ENCODE data around the gene SIRT7. TPM values are rescaled to one million over a fixed set of nuclear protein-coding genes. Genes with fewer than 3 reads are reported as not detected.
A peak's percentile ranks its signal among the peaks of the same experiment; 100 is the strongest.

Gene SIRT7
- total RNA-seq: 32.8 TPM
- long read RNA-seq, transcript SIRT7-201 (10 exons, 1,743 nt): major isoform, 29 of 64 reads
- long read RNA-seq, partial matches to known transcripts: 8 of 64 reads
- long read RNA-seq, other reads (novel, unspliced or antisense): 22 of 64 reads

- intact Hi-C loops (cut with DNase I): no loop called here
- H3K27me3 ChIP-seq (ENCODE audit: low read depth): no peaks in the 10 kb centered on the region
- DNase-seq (peak; percentile 82), ATAC-seq (peak; percentile 82 to 87)
- H3K27ac ChIP-seq: peak within 1 kb of the TSS; percentile 82
- H3K36me3 ChIP-seq: peaks cover 73% of the 10 kb centered on the region
- H3K9me3 ChIP-seq: no peaks in the 10 kb centered on the region
- TF ChIP-seq CTCF (IDR thresholded peaks at IDR 0.05): no peak
- H3K4me3 ChIP-seq: peak within 1 kb of the TSS; percentile 93
- H3K4me1 ChIP-seq: peaks cover 48% of the 10 kb centered on the region
Measured at GRCh38 chr17:81917565-81918332, at the start of gene SIRT7. SIRT7 (minus strand) TSS chr17:81918176; CDS start chr17:81918131, 45 bp downstream.

- Histone ChIP-seq H3K27ac (peak overlapping the region; percentile 65), H3K27me3 (ENCODE audit: low read depth) (peaks cover 12% of the 10 kb centered on the region), H3K36me3 (no peaks in the 10 kb centered on the region), H3K4me1 (peaks cover 35% of the 10 kb centered on the region), H3K9me3 (no peaks in the 10 kb centered on the region), H3K4me3 (peak overlapping the region; percentile 31)
- DNase-seq: no peak
- TF ChIP-seq CTCF (IDR thresholded peaks at IDR 0.05): no peak
- intact Hi-C loops (cut with DNase I): no loop called here
- peak; percentile 2 to 13 for ATAC-seq
Measured at GRCh38 chr17:81967244-81967532, 49.2 kb upstream of the SIRT7 start.

GRCh38 chr17:81966343-81967243, 48.6 kb upstream of the SIRT7 start:
- peak overlapping the region; percentile 65 for H3K27ac ChIP-seq
- intact Hi-C loops (cut with DNase I): no loop called here

GRCh38 chr17:81964081-81964849, 46.3 kb upstream of the SIRT7 start:
- DNase-seq: no peak

More at GRCh38 chr17:81966343-81967243, 48.6 kb upstream of the SIRT7 start:
- ATAC-seq (peak; percentile 60 to 74), DNase-seq (peak; percentile 69)
- Histone ChIP-seq H3K9me3 (no peaks in the 10 kb centered on the region), H3K27me3 (ENCODE audit: low read depth) (peaks cover 18% of the 10 kb centered on the region), H3K4me3 (no peak overlapping the region), H3K36me3 (no peaks in the 10 kb centered on the region), H3K4me1 (peaks cover 35% of the 10 kb centered on the region)
- TF ChIP-seq CTCF (IDR thresholded peaks at IDR 0.05): no peak

More at GRCh38 chr17:81964081-81964849, 46.3 kb upstream of the SIRT7 start:
- Histone ChIP-seq H3K27me3 (ENCODE audit: low read depth) (peaks cover 31% of the 10 kb centered on the region), H3K27ac (no peak overlapping the region), H3K9me3 (no peaks in the 10 kb centered on the region), H3K4me1 (peaks cover 45% of the 10 kb centered on the region), H3K4me3 (no peak overlapping the region), H3K36me3 (no peaks in the 10 kb centered on the region)
- intact Hi-C loops (cut with DNase I): no loop called here
- ATAC-seq: no peak
- no peak for TF ChIP-seq CTCF (IDR thresholded peaks at IDR 0.05)
